HepG2 (cell line): ENCODE measurements around the gene AIF1. TPM values are rescaled to one million over a fixed set of nuclear protein-coding genes. Genes with fewer than 3 reads are reported as not detected.
A peak's percentile ranks its signal among the peaks of the same experiment; 100 is the strongest.

Experiments used
- DMAP1 ChIP-seq: IDR thresholded peaks from 2 replicates; pipeline ENCODE4 v1.6.1; 2016
- MAZ ChIP-seq, 2 experiments: sonication (generic) in 1 of 2; formaldehyde crosslinking in 1 of 2; IDR thresholded peaks; 2 replicates each; pipeline versions ENCODE4 v1.5.0 to v1.6.1; 2012 to 2020; ENCODE audit warnings: low read depth in 2 of 2, mild to moderate bottlenecking in 2 of 2, borderline replicate concordance in 1 of 2, improper control_type of control experiment in 1 of 2, low read length in 1 of 2, missing genetic modification reagents in 1 of 2, moderate library complexity in 1 of 2
- MED13 ChIP-seq: sonication (generic); formaldehyde crosslinking; IDR thresholded peaks from 2 replicates; pipeline ENCODE4 v1.5.0; 2020; ENCODE audit warnings: missing genetic modification reagents
- MIER3 ChIP-seq: IDR thresholded peaks from 2 replicates; pipeline ENCODE4 v1.6.1; 2016; ENCODE audit warnings: missing compliant biosample characterization, borderline replicate concordance
- NFKB2 ChIP-seq: sonication (generic); formaldehyde crosslinking; IDR thresholded peaks from 2 replicates; pipeline ENCODE4 v1.4.0; 2020; ENCODE audit warnings: missing genetic modification reagents, borderline replicate concordance
- PHB2 ChIP-seq: fragments of 450-650 bp; IDR thresholded peaks from 2 replicates; pipeline ENCODE4 v1.6.1; 2018; ENCODE audit not compliant: partially characterized antibody
- RFXAP ChIP-seq: sonication (generic); formaldehyde crosslinking; IDR thresholded peaks from 2 replicates; pipeline ENCODE4 v1.4.0; 2020; ENCODE audit warnings: missing genetic modification reagents, borderline replicate concordance
- STAT5B ChIP-seq: sonication (generic); formaldehyde crosslinking; IDR thresholded peaks from 2 replicates; pipeline ENCODE4 v1.4.0; 2020; ENCODE audit warnings: missing genetic modification reagents
- TP53 ChIP-seq: sonication (generic); formaldehyde crosslinking; conservative IDR thresholded peaks from 2 replicates; pipeline ENCODE4 v1.4.0; 2020; ENCODE audit warnings: missing genetic modification reagents
- U2AF1 ChIP-seq: fragments of 200-400 bp; formaldehyde crosslinking; optimal IDR thresholded peaks from 2 replicates; pipeline ENCODE3; 2017; ENCODE audit warnings: mild to moderate bottlenecking, low read depth, low read length
- ZNF10 ChIP-seq: sonication (generic); formaldehyde crosslinking; IDR thresholded peaks from 2 replicates; pipeline ENCODE4 v1.4.0; 2020; ENCODE audit warnings: mild to moderate bottlenecking, low read depth, missing genetic modification reagents, borderline replicate concordance
- ZNF260 ChIP-seq: sonication (generic); formaldehyde crosslinking; IDR thresholded peaks from 2 replicates; pipeline ENCODE4 v1.4.0; 2020; ENCODE audit warnings: missing genetic modification reagents, low read depth, mild to moderate bottlenecking, borderline replicate concordance
- ZNF3 ChIP-seq: IDR thresholded peaks from 2 replicates; pipeline ENCODE4 v1.7.0; 2017; ENCODE audit warnings: inconsistent platforms
- ZNF615 ChIP-seq: sonication (generic); formaldehyde crosslinking; IDR thresholded peaks from 2 replicates; pipeline ENCODE4 v1.5.0; 2020; ENCODE audit warnings: mild to moderate bottlenecking, missing genetic modification reagents, borderline replicate concordance
- ZNF672 ChIP-seq: sonication (generic); formaldehyde crosslinking; IDR thresholded peaks from 2 replicates; pipeline ENCODE4 v1.8.1; 2022; ENCODE audit warnings: missing genetic modification reagents
- ZNF678 ChIP-seq: sonication (generic); formaldehyde crosslinking; IDR thresholded peaks from 2 replicates; pipeline ENCODE4 v1.4.0; 2020; ENCODE audit warnings: mild to moderate bottlenecking, missing genetic modification reagents
- ZNF773 ChIP-seq: sonication (generic); formaldehyde crosslinking; IDR thresholded peaks from 2 replicates; pipeline ENCODE4 v1.4.0; 2020; ENCODE audit warnings: missing genetic modification reagents, borderline replicate concordance
- ZSCAN25 ChIP-seq: sonication (generic); formaldehyde crosslinking; IDR thresholded peaks from 2 replicates; pipeline ENCODE4 v1.8.0; 2022; ENCODE audit warnings: mild to moderate bottlenecking, missing genetic modification reagents
- polyA plus RNA-seq, 8 experiments: library from polyadenylated mRNA; depleted of rRNA in 3 of 8; stranded (reverse) in 7 of 8; unstranded in 1 of 8; fragments of >200 nt; fragmentation: Illumina TruSeq in 4 of 8; extraction: Trizol in 4 of 8; gene quantifications; 2 replicates each; pipeline versions ENCODE4 v1.2.1 to v1.2.3, GENCODE V29; 2011 to 2016; ENCODE audit warnings: low read depth in 4 of 8, missing spikeins in 1 of 8, mixed read lengths in 1 of 8; ENCODE audit not compliant: insufficient read depth in 1 of 8
- total RNA-seq, 5 experiments: library from RNA; depleted of rRNA; stranded (reverse); fragments of >200 nt; fragmentation: Illumina TruSeq; extraction: Trizol; gene quantifications; 2 replicates each; pipeline ENCODE4 v1.2.3, GENCODE V29; 2016; ENCODE audit warnings: low read depth in 1 of 5
- TF ChIP-seq, protein P1 (sequence below): sonication (generic); formaldehyde crosslinking; IDR thresholded peaks from 2 replicates; pipeline ENCODE4 v1.4.0; 2020; ENCODE audit warnings: mild to moderate bottlenecking, low read depth, missing genetic modification reagents
- TF ChIP-seq, protein P2 (sequence below): sonication (generic); formaldehyde crosslinking; IDR thresholded peaks from 2 replicates; pipeline ENCODE4 v1.8.1; 2023; ENCODE audit warnings: mild to moderate bottlenecking, missing genetic modification reagents
- TF ChIP-seq, protein P3 (sequence below): IDR thresholded peaks from 2 replicates; pipeline ENCODE4 v1.6.1; 2016; ENCODE audit warnings: control low read depth
- TF ChIP-seq, protein P4 (sequence below): sonication (generic); formaldehyde crosslinking; IDR thresholded peaks from 2 replicates; pipeline ENCODE4 v1.8.1; 2023; ENCODE audit warnings: mild to moderate bottlenecking, moderate library complexity, missing genetic modification reagents
- TF ChIP-seq, protein P5 (sequence below): sonication (generic); formaldehyde crosslinking; IDR thresholded peaks from 2 replicates; pipeline ENCODE4 v1.4.0; 2020; ENCODE audit warnings: missing genetic modification reagents

The AIF1 gene
- total and polyA plus RNA-seq, 2 of the 13 experiments (the other 11 are each of a cell fraction or from before 2014, with no cell fraction given), result 1.5 TPM; not detected in 1

DNA sequence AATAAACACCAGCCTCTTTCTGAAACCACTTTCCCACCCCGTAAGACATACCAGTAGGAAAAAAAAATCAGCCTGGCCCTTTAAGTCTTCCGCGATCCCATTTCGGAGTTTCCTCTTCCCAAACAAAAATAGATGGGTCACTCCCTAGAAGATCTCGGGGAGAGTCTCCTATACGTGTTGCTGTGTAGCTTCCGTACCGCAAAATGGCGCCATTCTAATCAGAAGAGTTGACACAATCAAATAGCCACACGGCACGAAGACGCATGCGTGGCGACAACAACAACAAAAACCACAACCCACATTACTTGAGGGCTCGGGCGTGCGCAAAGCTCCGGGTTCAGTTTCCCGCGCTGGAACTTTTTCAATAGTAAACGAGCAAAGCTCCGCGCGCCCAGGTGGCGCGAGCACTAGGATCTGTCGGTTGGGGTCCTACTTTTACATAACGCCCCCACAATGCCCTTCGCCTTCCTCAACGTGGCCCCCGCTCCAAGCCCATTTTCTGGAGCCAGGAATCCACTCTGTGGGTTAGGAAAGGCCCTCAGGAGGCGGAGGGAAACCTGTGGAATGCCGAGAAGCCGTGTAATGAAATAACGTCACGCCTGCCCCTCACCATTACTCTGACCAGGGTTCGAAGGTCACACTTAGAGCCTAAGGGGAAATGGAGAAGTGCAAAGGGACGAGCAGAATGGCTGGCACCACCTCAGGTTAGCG, 49.9 kb downstream of the AIF1 start, which contains the start of gene GPANK1 (continued):
- TF ChIP-seq, protein P1, sequence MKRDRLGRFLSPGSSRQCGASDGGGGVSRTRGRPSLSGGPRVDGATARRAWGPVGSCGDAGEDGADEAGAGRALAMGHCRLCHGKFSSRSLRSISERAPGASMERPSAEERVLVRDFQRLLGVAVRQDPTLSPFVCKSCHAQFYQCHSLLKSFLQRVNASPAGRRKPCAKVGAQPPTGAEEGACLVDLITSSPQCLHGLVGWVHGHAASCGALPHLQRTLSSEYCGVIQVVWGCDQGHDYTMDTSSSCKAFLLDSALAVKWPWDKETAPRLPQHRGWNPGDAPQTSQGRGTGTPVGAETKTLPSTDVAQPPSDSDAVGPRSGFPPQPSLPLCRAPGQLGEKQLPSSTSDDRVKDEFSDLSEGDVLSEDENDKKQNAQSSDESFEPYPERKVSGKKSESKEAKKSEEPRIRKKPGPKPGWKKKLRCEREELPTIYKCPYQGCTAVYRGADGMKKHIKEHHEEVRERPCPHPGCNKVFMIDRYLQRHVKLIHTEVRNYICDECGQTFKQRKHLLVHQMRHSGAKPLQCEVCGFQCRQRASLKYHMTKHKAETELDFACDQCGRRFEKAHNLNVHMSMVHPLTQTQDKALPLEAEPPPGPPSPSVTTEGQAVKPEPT (CRISPR knock-in tag), result no peak; the same call in 1 of the 2 replicates
- TF ChIP-seq NFKB2 (CRISPR knock-in tag) (peak; percentile 18; the same call in 1 of the 2 replicates), STAT5B (CRISPR knock-in tag) (no peak), DMAP1 (CRISPR knock-in tag) (0 out of 2 replicates have a peak, but pooled peaks have one; percentile 61), TP53 (CRISPR knock-in tag) (no peak), MAZ (IDR thresholded peaks at IDR 0.05; ENCODE audit: borderline replicate concordance, low read depth, low read length) (no peak), MAZ (CRISPR knock-in tag; IDR thresholded peaks at IDR 0.05; ENCODE audit: low read depth) (no peak; the same call in 1 of the 2 replicates), ZNF260 (no peak), MED13 (peak; percentile 36; the same call in 1 of the 2 replicates), RFXAP (CRISPR knock-in tag) (peak; percentile 21; the same call in 1 of the 2 replicates), MIER3 (CRISPR knock-in tag) (peak; percentile 43; the same call in 1 of the 2 replicates), ZNF3 (CRISPR knock-in tag) (no peak), ZNF615 (CRISPR knock-in tag) (0 out of 2 replicates have a peak, but pooled peaks have one; percentile 68), ZNF773 (CRISPR knock-in tag) (0 out of 2 replicates have a peak, but pooled peaks have one; percentile 10), PHB2 (no peak), ZNF678 (CRISPR knock-in tag) (peak; percentile 15; the same call in 1 of the 2 replicates), ZNF672 (CRISPR knock-in tag) (no peak), ZSCAN25 (CRISPR knock-in tag) (no peak), U2AF1 (peak; percentile 26), ZNF10 (CRISPR knock-in tag) (no peak)
- TF ChIP-seq, protein P2, sequence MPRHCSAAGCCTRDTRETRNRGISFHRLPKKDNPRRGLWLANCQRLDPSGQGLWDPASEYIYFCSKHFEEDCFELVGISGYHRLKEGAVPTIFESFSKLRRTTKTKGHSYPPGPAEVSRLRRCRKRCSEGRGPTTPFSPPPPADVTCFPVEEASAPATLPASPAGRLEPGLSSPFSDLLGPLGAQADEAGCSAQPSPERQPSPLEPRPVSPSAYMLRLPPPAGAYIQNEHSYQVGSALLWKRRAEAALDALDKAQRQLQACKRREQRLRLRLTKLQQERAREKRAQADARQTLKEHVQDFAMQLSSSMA, result peak; percentile 84
- TF ChIP-seq, protein P3, sequence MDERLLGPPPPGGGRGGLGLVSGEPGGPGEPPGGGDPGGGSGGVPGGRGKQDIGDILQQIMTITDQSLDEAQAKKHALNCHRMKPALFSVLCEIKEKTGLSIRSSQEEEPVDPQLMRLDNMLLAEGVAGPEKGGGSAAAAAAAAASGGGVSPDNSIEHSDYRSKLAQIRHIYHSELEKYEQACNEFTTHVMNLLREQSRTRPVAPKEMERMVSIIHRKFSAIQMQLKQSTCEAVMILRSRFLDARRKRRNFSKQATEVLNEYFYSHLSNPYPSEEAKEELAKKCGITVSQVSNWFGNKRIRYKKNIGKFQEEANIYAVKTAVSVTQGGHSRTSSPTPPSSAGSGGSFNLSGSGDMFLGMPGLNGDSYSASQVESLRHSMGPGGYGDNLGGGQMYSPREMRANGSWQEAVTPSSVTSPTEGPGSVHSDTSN (CRISPR knock-in tag), result no peak
- TF ChIP-seq, protein P4, sequence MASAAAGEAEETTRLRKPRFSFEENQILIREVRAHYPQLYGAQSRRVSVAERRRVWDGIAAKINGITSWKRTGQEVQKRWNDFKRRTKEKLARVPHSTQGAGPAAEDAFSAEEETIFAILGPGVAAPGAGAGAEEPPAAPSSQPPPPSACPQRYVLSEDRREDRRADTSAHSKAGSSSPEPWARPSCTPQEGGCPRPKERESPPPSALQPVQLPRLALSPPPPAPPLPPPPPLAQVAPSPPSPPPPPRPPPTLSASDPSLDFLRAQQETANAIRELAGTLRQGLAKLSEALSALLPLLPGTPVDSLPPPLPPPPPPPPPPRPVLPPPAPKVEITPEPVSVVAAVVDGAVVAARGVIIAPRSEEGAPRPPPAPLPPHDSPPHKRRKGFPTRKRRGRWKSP (CRISPR knock-in tag), result peak; percentile 50
- TF ChIP-seq, protein P5, sequence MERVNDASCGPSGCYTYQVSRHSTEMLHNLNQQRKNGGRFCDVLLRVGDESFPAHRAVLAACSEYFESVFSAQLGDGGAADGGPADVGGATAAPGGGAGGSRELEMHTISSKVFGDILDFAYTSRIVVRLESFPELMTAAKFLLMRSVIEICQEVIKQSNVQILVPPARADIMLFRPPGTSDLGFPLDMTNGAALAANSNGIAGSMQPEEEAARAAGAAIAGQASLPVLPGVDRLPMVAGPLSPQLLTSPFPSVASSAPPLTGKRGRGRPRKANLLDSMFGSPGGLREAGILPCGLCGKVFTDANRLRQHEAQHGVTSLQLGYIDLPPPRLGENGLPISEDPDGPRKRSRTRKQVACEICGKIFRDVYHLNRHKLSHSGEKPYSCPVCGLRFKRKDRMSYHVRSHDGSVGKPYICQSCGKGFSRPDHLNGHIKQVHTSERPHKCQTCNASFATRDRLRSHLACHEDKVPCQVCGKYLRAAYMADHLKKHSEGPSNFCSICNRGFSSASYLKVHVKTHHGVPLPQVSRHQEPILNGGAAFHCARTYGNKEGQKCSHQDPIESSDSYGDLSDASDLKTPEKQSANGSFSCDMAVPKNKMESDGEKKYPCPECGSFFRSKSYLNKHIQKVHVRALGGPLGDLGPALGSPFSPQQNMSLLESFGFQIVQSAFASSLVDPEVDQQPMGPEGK (CRISPR knock-in tag), result peak; percentile 80
